ENCODE measurements around the gene INSC.

The INSC gene

DNA sequence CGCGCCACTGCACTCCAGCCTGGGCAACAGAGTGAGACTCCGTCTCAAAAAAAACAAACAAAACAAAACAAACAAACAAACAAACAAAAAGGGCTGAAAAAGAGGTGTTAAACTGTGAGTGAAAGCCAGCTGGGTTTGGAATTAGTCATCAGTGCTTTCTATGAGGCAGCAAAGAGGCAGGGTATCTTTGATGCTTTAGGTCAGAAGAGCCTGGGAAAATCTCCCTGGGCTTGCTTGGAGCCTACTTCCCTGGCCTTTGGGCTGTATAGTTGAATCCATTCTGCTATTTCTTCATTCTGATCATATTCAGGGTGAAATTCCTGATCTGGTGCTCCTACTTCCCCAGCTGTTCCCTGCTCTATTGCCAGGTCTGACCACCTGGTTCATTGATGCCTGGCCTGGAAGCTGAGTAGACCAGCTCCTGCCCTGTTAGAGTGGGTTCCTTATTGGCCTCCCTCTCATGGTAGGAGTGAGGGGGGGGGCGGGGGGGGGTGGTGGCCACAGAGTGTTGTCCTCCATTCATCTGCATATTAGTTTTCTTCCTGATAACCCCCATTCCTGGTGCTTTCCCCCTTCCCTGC, 65.6 kb downstream of the INSC start:
- no peak for DNase-seq (ENCODE audit: low read depth in 2 of 2, low spot score in 1 of 2)

DNA sequence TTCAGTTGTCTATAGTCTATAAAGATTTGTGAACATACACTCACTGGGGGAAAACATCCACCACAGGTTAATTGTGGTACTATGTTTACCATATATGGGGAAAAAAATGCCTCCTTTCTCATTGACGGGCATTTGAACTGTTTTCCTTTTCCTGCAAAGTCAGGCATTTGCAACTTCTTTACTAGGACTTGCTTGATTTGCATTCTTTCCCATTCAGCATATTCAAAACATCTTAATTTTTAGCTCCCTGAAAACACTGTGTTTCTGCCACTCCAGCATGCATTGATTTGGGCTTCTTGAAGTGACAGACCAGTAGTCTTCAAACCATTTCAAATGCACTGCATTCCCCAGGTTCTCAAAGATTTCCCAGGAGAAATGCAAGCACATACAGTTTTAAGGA, 67.6 kb downstream of the INSC start:
- DNase-seq (ENCODE audit: low read depth in 2 of 2, low spot score in 1 of 2): no peak

DNA sequence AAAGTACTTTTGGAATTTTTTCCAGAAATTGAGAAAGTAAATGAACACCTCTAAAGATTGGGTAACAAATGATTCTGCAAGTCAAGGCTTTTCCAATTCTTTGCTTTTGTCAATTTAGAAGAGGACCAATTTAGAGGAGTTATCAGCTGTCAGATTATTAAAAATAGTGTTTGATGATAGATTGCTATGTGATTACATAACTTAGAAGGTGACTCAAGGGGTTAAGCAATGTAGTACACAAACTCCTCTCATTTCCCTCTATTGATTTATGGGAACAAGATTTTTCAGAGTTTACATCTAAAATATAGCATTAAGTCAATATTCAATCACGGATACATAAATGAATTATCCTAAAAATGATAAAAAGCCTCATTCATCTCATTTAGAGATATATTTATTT, 70.3 kb downstream of the INSC start:
- no peak for DNase-seq (ENCODE audit: low read depth in 2 of 2, low spot score in 1 of 2)

DNA sequence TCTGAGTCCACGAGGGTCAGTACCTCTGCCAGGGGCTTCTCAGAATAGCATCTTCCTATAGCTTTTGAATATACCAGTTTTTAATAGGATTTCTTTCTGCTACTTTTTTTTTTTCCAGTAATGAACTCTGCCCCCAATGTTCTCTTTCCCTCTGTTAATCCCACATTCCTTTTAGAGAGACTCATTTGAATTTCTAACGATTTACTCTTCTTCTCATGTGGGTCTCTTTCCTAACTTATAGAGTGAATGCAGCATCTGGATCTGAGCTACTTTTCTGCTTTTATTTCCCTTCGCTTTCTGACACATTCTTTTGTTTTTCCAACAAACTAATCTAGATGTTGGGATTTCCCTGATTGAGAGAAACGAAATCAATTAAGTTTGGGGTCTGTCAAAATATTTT, 71.4 kb downstream of the INSC start:
- DNase-seq (ENCODE audit: low read depth in 2 of 2, low spot score in 1 of 2): no peak

DNA sequence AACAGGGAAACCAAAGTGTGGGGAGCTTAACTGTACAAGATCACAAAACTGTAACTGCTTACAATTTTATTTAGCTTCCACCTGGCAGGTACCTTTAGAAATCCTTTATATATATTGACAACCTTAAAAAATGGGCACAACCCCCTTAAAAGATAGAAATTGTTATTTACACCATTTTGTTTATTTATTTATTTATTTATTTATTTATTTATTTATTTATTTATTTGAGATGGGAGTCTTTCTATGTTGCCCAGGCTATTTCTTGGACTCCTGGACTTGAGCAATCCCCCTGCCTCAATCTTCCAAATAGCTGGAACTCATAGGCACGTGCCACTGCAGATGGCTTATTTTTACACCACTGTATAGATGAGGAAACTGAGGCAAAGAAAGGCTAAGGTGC, 74.5 kb downstream of the INSC start:
- no peak for DNase-seq (ENCODE audit: low read depth in 2 of 2, low spot score in 1 of 2)

DNA sequence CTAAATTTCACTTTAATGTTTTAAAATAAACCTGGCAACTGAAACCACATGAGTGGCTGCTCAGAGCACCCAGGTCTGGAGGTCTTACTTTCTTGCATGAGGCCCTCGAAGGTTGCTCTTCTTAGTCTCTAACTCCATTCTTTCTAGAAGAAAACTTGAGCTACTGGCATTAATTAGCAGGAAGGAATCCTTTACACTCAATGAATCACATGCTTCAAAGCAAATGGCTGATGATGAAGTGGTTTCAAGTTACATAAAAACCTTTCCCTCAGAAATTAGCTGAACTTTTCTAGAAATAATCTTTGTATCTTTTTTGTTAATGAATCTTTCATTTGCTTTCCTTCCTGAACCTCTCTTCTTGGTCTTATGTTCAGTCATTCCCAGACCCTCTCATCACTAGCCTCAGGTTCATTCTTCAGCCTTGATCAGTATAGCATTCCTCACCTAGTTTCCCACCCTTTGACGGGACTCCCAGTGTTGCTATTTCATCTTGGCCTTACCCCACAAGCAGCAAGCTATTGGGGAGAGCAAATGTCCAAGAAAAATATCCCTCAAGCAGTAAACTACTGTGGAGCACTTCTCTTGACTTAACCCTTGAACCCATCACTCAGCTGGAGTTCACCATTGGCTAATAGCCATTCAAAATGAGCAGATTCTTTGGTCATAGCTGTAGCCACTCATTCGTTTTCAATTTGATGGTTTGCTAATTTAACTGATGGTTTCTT, 75.1 kb downstream of the INSC start:
- DNase-seq (ENCODE audit: low read depth in 2 of 2, low spot score in 1 of 2): no peak

DNA sequence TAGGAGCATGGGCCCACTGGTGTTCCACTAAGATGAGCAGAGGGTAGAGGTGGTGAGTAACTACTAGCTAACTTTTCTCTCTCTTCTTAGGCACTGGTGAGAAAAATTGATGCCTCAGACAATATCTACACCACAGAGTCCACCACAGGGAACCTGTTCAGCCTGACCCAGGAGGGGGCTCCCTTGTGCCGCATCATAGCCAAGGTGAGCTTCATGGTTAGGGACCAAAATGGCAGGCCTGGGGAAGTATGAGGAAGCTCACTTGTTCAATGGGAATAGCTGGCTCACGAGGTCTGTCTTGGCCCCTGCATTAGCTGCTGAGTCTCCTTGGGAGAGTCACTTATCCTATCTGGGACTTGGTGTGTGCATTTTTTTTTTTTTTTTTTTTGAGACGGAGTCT, 75.9 kb downstream of the INSC start:
- DNase-seq (ENCODE audit: low read depth in 2 of 2, low spot score in 1 of 2): no peak

DNA sequence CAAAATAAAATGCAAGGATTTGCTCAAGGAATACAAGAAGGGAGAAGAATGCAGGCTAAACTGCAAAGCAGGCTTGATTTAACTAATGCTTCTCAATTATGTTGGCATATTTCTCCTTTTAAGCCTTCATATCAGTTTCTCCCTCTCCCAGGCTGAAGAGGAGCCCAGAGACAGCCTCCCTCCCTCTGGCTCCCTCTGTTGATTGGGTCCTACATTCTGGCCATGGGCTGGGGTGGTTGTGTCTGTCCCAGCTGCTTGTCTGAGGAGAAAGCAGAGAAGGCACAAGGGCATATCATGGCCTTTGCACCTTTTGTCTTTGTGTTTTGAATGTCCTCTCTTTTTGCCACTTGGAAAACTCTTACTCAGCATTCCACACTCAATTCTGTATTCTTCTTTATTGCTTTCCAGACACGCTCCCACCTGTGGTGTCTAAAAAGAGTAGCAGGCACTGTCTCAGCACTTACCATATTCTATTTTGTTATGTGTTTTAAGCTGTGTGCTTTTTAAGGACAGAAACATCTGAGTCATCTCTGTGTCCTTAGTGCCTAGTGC, 77.4 kb downstream of the INSC start:
- no peak for DNase-seq (ENCODE audit: low read depth in 2 of 2, low spot score in 1 of 2)

DNA sequence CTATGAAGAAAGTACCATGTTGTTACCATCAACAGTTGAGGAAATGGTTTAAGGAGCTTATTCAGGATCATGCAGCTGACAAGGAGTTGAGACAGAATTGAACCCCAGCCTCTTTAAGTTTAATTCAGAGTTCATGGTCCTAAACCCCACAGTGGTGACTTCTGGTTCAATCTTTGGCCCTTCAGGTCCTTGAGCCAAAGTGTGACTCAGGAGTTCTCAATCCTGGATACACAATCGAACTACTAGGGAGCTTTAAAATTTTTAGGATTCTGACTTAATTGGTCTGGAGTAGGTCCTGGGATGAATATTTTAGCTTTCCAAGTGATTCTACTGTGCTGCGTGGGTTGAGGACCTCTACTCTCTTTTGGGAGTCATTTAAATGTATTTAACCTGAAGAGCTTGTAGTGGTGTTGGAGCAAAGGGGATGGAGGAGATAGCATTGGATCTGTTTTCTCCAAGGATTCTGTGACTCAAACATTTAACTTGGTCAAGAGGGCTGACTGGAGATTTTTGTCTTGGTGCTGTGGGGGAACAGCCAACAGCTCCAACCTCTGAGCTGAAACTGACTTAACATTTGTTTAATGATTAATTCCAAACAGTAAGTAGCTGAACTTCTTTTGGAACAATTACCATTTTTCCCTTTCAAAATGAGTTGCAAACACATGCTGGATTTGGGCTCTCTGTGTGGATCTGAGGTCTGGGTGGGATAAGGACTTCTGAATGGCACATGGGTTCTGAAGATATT, 80.1 kb downstream of the INSC start:
- no peak for DNase-seq (ENCODE audit: low read depth in 2 of 2, low spot score in 1 of 2)

DNA sequence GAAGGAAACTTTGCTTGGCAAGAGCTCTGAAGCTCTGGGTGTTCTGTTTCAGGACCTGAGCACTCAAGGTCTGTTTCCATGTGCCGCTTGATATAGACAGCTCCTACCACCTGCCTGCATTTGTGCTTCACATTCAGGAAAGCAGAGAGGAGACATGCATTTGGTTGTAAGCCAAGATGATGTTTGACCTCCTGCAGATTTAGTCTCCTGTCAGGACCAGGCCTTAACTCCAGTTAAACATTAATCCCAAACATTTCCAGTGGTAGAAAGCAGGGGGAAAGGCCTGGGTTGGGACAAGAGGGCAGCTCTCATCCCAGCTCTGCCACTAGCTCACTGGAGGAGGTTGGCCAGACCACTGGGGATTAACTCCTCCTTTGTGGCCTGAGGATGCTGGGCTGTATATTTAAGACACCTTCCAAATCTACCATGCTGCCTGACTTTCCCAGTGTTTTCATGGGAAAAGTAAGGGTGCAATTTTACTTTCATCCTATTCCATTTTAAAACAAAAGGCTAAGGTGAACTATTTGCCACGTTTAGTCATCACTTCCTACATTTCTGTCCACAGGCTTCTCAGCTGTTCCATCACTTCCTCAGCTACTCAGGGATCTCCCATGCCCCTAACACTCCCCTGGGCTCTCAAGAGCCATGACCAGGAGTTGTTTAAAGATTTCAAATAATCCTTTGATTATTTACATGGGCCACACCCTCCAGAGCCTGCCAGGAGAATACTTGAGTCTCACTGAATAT, 80.9 kb downstream of the INSC start:
- no peak for DNase-seq (ENCODE audit: low read depth in 2 of 2, low spot score in 1 of 2)

DNA sequence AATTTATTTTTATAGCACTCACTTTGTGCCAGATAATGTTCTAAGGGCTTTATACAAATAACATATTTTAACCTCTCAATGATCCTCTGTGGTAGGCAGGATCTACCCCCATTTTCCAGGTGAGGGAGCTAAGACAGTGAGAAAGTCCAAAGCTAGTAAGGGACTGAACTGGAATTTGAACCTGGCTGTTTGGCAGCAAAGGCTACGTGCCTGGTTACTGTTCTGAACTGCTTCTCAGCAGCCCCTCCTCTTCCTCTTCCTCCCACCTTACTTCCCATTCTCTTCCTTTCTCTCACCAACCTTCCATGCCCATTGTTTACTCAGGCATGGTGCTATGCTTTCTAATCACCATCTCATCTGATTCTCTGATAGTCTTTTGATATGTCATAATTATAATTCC, 82.0 kb downstream of the INSC start:
- DNase-seq (ENCODE audit: low read depth in 2 of 2, low spot score in 1 of 2): no peak

DNA sequence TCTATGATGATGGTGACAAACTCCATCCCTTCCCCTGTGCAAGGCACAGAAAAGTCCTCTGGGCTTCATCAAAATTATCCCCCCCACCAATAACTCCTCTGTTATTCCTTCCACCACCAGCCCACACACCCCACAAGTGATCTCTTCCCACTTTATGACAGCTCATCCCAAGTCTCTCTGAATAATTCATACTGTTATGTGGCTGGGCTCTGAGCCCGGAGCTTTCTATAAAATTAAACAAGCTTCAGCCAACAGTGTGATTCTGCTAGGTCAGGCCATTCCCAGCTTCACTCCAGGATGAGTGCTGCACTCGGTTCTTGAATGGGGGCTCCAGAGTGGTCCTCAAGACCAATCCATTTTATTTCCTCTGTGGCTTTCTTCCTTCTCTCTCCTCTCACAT, 83.0 kb downstream of the INSC start:
- no peak for DNase-seq (ENCODE audit: low read depth in 2 of 2, low spot score in 1 of 2)

DNA sequence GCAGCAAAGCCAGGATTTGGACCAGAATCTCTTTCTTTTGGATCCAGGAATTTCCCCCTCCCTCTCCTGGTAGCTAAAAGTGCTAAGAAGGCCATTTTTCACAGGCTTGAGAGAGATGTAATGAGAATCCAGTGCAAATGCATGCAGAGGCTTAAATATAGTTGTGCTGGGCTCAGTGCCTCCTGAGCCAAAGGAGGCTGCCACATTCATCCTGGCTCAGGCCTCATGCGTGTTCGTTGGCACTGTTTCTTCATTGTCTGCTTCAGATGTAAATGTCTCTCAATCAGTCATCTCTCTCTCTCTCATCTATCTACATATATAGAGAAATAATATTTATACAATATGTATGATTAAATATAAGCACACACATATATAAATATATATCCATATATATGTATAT, 83.6 kb downstream of the INSC start:
- DNase-seq (ENCODE audit: low read depth in 2 of 2, low spot score in 1 of 2): no peak

DNA sequence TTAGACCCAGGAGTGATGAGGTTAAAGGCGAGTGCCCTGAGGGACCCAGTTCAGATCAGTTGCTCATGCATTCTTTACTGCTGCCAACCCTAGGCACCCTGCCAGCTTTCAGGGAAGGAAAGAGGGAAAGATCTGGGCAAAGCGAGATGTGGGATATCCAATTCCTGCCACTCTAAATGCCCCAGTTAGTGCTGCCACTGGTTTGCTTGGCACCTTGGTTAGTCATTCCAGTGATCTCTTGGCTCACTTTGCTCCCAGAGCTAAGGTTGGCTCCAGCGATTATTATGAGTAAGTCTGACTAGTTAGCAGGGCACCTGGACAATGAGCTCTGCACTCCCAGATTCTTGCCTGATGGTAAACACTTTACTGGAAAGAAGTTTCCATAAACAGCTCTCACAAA, 85.0 kb downstream of the INSC start:
- DNase-seq (ENCODE audit: low read depth in 2 of 2, low spot score in 1 of 2): no peak

DNA sequence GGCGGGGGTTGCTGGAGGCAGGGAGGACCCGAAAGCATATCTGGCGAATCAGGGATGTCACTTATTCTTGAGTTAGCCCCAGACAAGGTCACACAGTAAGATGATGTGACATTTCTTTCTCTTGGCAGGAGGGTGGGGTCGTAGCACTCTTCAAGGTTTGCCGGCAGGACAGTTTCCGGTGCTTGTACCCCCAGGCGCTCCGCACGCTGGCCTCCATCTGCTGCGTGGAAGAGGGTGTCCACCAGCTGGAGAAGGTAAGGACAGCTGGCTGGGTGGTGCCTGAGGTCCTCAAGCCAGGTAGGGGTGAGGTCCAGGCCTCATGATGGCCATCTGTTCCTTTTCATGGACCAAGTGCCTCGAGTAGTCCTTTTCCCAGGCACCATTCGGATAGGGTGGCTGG, 86.0 kb downstream of the INSC start:
- no peak for DNase-seq (ENCODE audit: low read depth in 2 of 2, low spot score in 1 of 2)

DNA sequence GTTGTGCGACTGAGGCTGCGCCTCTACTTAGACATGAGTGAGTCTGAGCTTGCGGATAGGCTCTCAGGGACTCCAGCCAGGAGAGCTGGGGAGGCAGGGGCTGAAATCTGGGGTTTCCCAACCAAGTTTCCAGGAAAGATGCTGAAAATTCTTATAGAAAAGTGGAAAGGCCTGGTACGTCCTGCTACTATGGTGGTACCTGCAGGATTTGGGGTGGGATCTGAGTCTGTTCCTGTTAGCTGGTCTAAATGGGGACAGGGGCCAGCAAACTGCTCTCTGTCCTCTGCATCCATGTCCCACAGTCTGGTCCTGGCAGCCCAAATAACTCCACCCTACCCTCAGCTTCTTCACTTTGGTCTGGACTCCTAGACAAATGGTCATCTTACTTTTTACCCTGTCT, 86.9 kb downstream of the INSC start:
- no peak for DNase-seq (ENCODE audit: low read depth in 2 of 2, low spot score in 1 of 2)

DNA sequence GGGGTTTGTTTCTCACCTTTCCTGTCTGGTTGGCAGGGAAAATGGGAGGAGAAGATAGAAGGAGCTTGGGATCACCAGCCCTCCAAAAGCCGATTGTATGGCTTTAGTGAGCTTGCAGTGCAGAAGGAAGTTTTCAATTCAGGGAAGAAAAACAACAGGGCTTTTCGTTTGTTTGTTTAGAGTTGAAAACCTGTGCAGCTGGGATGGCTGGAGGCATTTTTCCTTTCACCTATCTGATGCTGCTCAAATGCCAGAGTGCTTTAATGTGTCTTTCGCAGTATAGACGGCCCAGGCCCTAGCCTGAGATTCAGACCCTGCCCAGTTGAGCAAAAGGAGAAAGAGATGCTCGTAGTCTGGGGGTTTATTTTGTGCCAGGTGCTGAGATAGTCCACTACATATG, 87.9 kb downstream of the INSC start:
- no peak for DNase-seq (ENCODE audit: low read depth in 2 of 2, low spot score in 1 of 2)

DNA sequence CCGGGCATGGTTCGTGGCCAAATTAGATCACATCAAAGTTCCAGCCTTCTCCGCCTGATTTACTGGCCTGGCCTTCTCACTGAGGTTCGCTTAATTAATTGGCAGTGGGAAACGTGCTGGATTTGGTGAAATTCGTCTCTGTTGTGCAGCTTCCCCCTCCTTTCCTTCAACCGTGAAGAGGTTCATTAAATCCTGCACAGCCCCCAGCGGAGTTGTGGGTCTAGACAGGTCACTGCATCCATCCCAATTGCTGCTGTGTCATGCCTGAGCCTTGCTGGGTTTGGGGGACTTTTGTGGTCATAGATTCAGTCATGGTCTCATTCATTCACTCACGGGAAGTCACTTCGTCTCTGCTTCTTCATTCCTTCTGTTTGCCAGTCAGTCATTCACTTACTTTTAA, 90.0 kb downstream of the INSC start:
- DNase-seq (ENCODE audit: low read depth in 2 of 2, low spot score in 1 of 2): no peak

DNA sequence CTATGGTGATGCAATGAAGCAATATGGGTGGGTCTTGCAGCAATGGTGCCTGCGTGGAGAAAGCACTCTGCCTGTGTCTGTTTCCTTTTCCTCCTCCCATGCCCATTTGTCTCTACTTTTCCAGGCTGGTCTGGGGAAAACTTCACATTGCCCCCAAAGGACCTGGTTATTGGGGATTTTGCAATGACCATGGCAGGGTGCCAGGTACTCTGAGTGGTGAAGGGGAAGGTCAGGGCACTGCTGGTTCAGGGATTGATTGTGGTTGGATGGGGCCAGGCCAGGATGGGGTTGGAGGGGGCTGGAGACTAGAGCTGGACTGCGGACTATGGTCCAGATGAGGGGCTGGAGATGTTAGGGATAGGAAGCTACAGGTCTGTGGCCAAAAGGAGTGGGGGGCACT, 92.1 kb downstream of the INSC start:
- DNase-seq (ENCODE audit: low read depth in 2 of 2, low spot score in 1 of 2): no peak

DNA sequence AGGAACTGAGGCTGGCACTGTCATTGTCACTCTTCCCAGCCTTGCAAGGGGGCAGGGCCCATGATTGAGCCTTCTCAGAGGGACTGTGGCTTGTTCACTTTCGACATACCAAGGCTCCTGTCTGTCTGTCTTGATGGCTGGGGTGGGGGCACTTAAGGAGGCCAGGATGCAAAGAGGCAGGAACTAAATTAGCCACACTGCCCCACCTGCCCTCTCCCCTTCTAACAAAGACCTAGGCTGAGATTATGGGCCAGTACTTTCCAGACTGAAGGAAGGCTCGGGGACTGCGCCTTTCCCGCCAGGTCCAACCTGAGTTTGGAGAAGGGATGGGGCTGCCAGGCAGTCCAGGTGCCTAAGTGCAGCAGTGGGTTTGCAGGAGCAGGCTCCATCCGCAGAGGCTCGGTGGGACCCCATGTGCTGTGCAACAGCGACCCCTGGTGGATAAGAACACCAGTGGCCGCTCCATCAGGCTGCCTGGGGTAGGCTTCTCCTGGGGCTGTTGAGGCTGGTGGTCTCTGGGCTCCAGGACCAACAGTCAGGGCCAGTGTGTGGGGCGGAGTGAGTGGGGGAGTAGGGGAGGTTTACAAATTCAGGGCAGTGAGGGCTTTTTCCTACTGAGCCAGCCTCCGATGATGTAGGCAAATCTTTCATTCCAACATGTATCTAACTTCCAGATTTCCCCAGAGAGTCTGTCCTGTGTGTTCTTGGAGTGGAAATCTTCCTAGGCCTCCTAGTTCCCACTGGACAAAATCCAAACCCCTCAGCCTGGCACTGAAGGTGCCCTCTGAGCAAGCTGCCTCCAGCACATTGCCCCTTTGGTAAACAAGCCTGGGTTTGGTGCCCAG, 93.9 kb downstream of the INSC start:
- peak; percentile 38 to 60 for DNase-seq (ENCODE audit: low read depth in 2 of 2, low spot score in 1 of 2)

DNA sequence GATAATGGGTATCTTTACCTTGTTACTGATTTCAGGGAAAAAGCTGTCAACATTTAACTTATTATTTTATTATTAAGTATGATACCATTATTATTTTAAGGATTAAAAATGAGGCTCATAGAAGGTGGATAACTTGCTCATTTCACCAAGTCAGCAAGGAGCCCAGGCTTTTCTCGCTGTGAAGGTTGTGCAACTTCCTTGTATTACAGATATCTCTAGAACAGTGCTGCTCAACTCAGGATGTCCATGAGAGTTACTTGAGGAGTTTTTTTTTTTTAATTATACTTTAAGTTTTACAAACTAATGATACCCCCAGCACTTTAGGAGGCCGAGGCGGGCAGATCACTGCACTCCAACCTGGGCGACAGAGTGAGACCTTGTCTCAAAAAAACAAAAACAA, 98.2 kb downstream of the INSC start:
- DNase-seq (ENCODE audit: low read depth in 2 of 2, low spot score in 1 of 2): no peak

Data from stimulated activated CD8-positive, alpha-beta memory T cell treated with anti-CD3 and anti-CD28 coated beads, Interleukin-4, amount 100 ng/mL, for 4 hours (primary cell).